Liver (tissue), 3 donors: ENCODE measurements around the gene OSGEP.

ENCODE experiments used
- GABPA ChIP-seq, 2 donors: IDR thresholded peaks in 1 of 2; conservative IDR thresholded peaks in 1 of 2; 2 replicates each; pipeline ENCODE4 v1.6.1; 2016; ENCODE audit warnings: antibody characterized with exemption in 2 of 2, mild to moderate bottlenecking in 1 of 2, moderate library complexity in 1 of 2
- RAD21 ChIP-seq, 2 donors: IDR thresholded peaks; 2 replicates each; pipeline ENCODE4 v1.6.1; 2016; ENCODE audit warnings: antibody characterized with exemption in 2 of 2, mild to moderate bottlenecking in 2 of 2
- SP1 ChIP-seq: IDR thresholded peaks from 2 replicates; pipeline ENCODE4 v1.6.1; 2018; ENCODE audit warnings: antibody characterized with exemption, mild to moderate bottlenecking
- TF ChIP-seq, protein P1 (sequence below): fragments of 150-350 bp; IDR thresholded peaks from 2 replicates; pipeline ENCODE4 v1.5.1; 2017; ENCODE audit warnings: improper control_type of control experiment, low read depth, low read length; ENCODE audit not compliant: missing input control
- TF ChIP-seq, protein P2 (sequence below): IDR thresholded peaks from 2 replicates; pipeline ENCODE4 v1.6.1; 2016; ENCODE audit warnings: antibody characterized with exemption
- TF ChIP-seq, protein P3 (sequence below): IDR thresholded peaks from 2 replicates; pipeline ENCODE4 v1.6.1; 2016; ENCODE audit warnings: antibody characterized with exemption
- donor health status: healthy.
- donor health status: healthy.

DNA sequence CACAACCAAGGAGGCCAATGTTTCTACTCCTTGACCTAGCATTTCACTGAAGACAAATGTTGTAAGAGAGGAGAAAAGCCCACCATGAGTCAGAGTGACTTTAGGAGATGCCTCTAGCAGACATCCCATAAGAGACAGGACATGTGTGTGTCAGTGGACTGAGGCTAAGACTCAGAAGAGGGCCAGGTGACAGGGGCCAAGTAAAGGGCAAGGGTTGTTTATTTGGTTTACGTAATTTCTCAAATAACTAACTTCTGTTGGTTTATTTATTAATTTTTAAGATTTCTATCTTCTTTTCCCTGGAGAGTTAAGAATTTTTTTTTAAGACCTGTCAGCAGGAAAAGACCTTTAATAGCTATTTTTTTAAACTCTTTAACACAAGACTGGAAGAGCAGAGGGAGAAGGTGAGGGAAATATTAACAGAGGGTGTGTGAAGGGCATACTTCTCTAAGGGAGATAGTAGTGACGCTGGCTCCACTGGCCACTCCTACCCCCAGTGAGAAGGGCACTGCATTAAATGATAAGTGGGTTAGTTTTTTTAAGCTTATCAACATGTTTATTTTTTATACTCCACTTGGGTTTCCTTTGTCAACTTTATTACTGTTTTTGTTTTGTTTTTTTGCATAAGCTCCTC is 18.0 kb upstream of the OSGEP start:
- TF ChIP-seq, protein P1, sequence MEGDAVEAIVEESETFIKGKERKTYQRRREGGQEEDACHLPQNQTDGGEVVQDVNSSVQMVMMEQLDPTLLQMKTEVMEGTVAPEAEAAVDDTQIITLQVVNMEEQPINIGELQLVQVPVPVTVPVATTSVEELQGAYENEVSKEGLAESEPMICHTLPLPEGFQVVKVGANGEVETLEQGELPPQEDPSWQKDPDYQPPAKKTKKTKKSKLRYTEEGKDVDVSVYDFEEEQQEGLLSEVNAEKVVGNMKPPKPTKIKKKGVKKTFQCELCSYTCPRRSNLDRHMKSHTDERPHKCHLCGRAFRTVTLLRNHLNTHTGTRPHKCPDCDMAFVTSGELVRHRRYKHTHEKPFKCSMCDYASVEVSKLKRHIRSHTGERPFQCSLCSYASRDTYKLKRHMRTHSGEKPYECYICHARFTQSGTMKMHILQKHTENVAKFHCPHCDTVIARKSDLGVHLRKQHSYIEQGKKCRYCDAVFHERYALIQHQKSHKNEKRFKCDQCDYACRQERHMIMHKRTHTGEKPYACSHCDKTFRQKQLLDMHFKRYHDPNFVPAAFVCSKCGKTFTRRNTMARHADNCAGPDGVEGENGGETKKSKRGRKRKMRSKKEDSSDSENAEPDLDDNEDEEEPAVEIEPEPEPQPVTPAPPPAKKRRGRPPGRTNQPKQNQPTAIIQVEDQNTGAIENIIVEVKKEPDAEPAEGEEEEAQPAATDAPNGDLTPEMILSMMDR, result no peak
- TF ChIP-seq, protein P2, sequence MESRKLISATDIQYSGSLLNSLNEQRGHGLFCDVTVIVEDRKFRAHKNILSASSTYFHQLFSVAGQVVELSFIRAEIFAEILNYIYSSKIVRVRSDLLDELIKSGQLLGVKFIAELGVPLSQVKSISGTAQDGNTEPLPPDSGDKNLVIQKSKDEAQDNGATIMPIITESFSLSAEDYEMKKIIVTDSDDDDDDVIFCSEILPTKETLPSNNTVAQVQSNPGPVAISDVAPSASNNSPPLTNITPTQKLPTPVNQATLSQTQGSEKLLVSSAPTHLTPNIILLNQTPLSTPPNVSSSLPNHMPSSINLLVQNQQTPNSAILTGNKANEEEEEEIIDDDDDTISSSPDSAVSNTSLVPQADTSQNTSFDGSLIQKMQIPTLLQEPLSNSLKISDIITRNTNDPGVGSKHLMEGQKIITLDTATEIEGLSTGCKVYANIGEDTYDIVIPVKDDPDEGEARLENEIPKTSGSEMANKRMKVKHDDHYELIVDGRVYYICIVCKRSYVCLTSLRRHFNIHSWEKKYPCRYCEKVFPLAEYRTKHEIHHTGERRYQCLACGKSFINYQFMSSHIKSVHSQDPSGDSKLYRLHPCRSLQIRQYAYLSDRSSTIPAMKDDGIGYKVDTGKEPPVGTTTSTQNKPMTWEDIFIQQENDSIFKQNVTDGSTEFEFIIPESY, result no peak
- TF ChIP-seq, protein P3, sequence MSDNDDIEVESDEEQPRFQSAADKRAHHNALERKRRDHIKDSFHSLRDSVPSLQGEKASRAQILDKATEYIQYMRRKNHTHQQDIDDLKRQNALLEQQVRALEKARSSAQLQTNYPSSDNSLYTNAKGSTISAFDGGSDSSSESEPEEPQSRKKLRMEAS, result no peak
- TF ChIP-seq RAD21 (IDR thresholded peaks at IDR 0.05) (no peak), GABPA (IDR thresholded peaks at IDR 0.05 in 1 of 2, conservative IDR thresholded peaks at IDR 0.05 in 1 of 2) (no peak), SP1 (peak; percentile 11)
